Gastroesophageal sphincter (tissue), 4 donors: Measurements from ENCODE around the gene SLC3A2. TPM values are rescaled to one million over a fixed set of nuclear protein-coding genes. Genes with fewer than 3 reads are reported as not detected.

Experiments
- ATAC-seq: fragments of 150-250 bp; one replicate; pipeline ENCODE4 v1.9.1; 2016; ENCODE audit warnings: mild to moderate bottlenecking, moderate library complexity
- H3K27ac ChIP-seq, 4 donors: fragments of 200-600 bp; sonication (generic) in 3 of 4; 1 replicate in 3 of 4; 2 replicates in 1 of 4; pipeline ENCODE4 v1.5.1; 2016 to 2019
- H3K27me3 ChIP-seq: fragments of 200-600 bp; sonication (generic); one replicate; pipeline ENCODE4 v1.5.1; 2019
- H3K36me3 ChIP-seq, 2 donors: fragments of 200-600 bp; sonication (generic); one replicate each; pipeline ENCODE4 v1.5.1; 2019; ENCODE audit warnings: control low read depth in 1 of 2
- H3K4me1 ChIP-seq, 3 donors: fragments of 200-600 bp; sonication (generic); 1 replicate in 2 of 3; 2 replicates in 1 of 3; pipeline ENCODE4 v1.5.1; 2016 to 2019; ENCODE audit warnings: control low read depth in 2 of 3
- H3K4me3 ChIP-seq, 2 donors: fragments of 200-600 bp; sonication (generic); one replicate each; pipeline ENCODE4 v1.5.1; 2019; ENCODE audit warnings: mild to moderate bottlenecking in 1 of 2, moderate library complexity in 1 of 2
- H3K9me3 ChIP-seq, 3 donors: fragments of 200-600 bp; sonication (generic); one replicate each; pipeline ENCODE4 v1.5.1; 2017 to 2019; ENCODE audit warnings: control low read depth in 2 of 3
- CTCF ChIP-seq, 4 experiments: fragments of 200-600 bp in 2 of 4; fragments of 450-650 bp in 2 of 4; sonication (generic) in 1 of 4; IDR thresholded peaks; one replicate each; pipeline ENCODE4 v1.5.1; 2017 to 2019; ENCODE audit warnings: antibody characterized with exemption in 4 of 4, mild to moderate bottlenecking in 2 of 4, moderate library complexity in 2 of 4
- EP300 ChIP-seq: sonication (generic); formaldehyde crosslinking; IDR thresholded peaks from one replicate; pipeline ENCODE4 v1.6.1; 2017; ENCODE audit warnings: antibody characterized with exemption, mild to moderate bottlenecking
- POLR2A ChIP-seq, 2 donors: fragments of 450-650 bp; IDR thresholded peaks; one replicate each; pipeline ENCODE4 v1.6.1; 2017; ENCODE audit warnings: antibody characterized with exemption in 2 of 2, mild to moderate bottlenecking in 2 of 2, moderate library complexity in 1 of 2
- POLR2AphosphoS5 ChIP-seq: sonication (generic); formaldehyde crosslinking; IDR thresholded peaks from one replicate; pipeline ENCODE4 v1.6.1; 2017; ENCODE audit warnings: antibody characterized with exemption
- WGBS, 2 donors: methylation state at CpG; one replicate each; pipeline ENCODE4 v1.1.5; 2018; ENCODE audit warnings: low coverage in 1 of 2; 5-methylcytosine and 5-hydroxymethylcytosine counted together
- total RNA-seq, 4 donors: library from RNA; depleted of rRNA; stranded (reverse); fragments of >200 nt; gene quantifications; one replicate each; pipeline ENCODE4 v1.1.0, GENCODE V29; 2016

Gene SLC3A2
- total RNA-seq, 4 donors from 2014 or later: 66.9 to 144 (median 80.2) TPM

GRCh38 chr11:62879235-62879978, 1.3 kb upstream of the SLC3A2 start:
- ATAC-seq: no peak

GRCh38 chr11:62880231-62880802, 379 bp upstream of the SLC3A2 start:
- Histone ChIP-seq H3K27ac (peak overlapping the region; percentile 95 to 99 (median 97)), H3K9me3 (no peaks in the 10 kb centered on the region), H3K36me3 (peaks cover 0 to 31% of the 10 kb centered on the region in 2 donors), H3K27me3 (no peaks in the 10 kb centered on the region), H3K4me3 (peak overlapping the region; percentile 85 to 93), H3K4me1 (peaks cover 0 to 57% (median 32%) of the 10 kb centered on the region in 3 donors)
- TF ChIP-seq POLR2AphosphoS5 (peak; percentile 41), POLR2A (IDR thresholded peaks at IDR 0.05) (no peak)
- peak; percentile 6 for ATAC-seq
- 0% methylated on average over 12 to 16 of the region's 16 CpGs for WGBS, 2 donors

More at GRCh38 chr11:62879235-62879978, 1.3 kb upstream of the SLC3A2 start:
- H3K9me3 ChIP-seq: no peaks in the 10 kb centered on the region
- 41 to 54% methylated on average over 4 to 6 of the region's 7 CpGs for WGBS, 2 donors
- peak overlapping the region; percentile 95 to 99 (median 97) for H3K27ac ChIP-seq
- peak overlapping the region in 1 of 2 donors; percentile 93 for H3K4me3 ChIP-seq
- no peak for TF ChIP-seq CTCF (IDR thresholded peaks at IDR 0.05)
- no peak for TF ChIP-seq EP300
- TF ChIP-seq POLR2AphosphoS5: peak; percentile 91
- TF ChIP-seq POLR2A (IDR thresholded peaks at IDR 0.05): no peak
- peaks cover 0 to 22% of the 10 kb centered on the region in 2 donors for H3K36me3 ChIP-seq
- H3K4me1 ChIP-seq: peaks cover 0 to 48% (median 31%) of the 10 kb centered on the region in 3 donors
- H3K27me3 ChIP-seq: no peaks in the 10 kb centered on the region

- H3K4me1 ChIP-seq: peaks cover 0 to 72% (median 32%) of the 10 kb centered on the region in 3 donors
Observed at GRCh38 chr11:62881579-62882430, 1.1 kb downstream of the SLC3A2 start.

GRCh38 chr11:62882431-62882749, 1.7 kb downstream of the SLC3A2 start:
- TF ChIP-seq POLR2A (IDR thresholded peaks at IDR 0.05): no peak
- TF ChIP-seq POLR2AphosphoS5: no peak
- no peak for TF ChIP-seq CTCF (IDR thresholded peaks at IDR 0.05)
- TF ChIP-seq EP300: no peak
- peak overlapping the region; percentile 85 to 93 for H3K4me3 ChIP-seq
- H3K4me1 ChIP-seq: peaks cover 0 to 78% (median 32%) of the 10 kb centered on the region in 3 donors
- WGBS, 2 donors: 25 to 27% methylated on average over 5 to 6 of the region's 6 CpGs
- H3K36me3 ChIP-seq: peaks cover 0 to 52% of the 10 kb centered on the region in 2 donors
- no peaks in the 10 kb centered on the region for H3K9me3 ChIP-seq
- H3K27ac ChIP-seq: peak overlapping the region in 3 of 4 donors; percentile 97 to 99 (median 97)
- H3K27me3 ChIP-seq: no peaks in the 10 kb centered on the region
- no peak for ATAC-seq

More at GRCh38 chr11:62881579-62882430, 1.1 kb downstream of the SLC3A2 start:
- Histone ChIP-seq H3K36me3 (peaks cover 0 to 46% of the 10 kb centered on the region in 2 donors), H3K9me3 (no peaks in the 10 kb centered on the region), H3K27ac (peak overlapping the region; percentile 95 to 99 (median 97)), H3K4me3 (peak overlapping the region; percentile 85 to 93), H3K27me3 (no peaks in the 10 kb centered on the region)
- TF ChIP-seq POLR2AphosphoS5 (peak; percentile 49), CTCF (IDR thresholded peaks at IDR 0.05) (no peak)
- WGBS, 2 donors: 3 to 5% methylated on average over 10 to 11 of the region's 21 CpGs
- peak; percentile 88 for ATAC-seq
